Stomach (tissue), 9 donors: ENCODE results near the gene ACP1. TPM values are rescaled to one million over a fixed set of nuclear protein-coding genes. Genes with fewer than 3 reads are reported as not detected.
A peak's percentile ranks its signal among the peaks of the same experiment; 100 is the strongest.

ENCODE experiments used
- DNase-seq, 2 donors: peaks; one replicate each; pipeline versions ENCODE4 v3.0.0 to v3.0.0-alpha.2; 2013 to 2019
- H3K27ac ChIP-seq, 5 donors: fragments of 200-600 bp in 4 of 5; sonication (generic) in 4 of 5; one replicate each; pipeline ENCODE4 v1.5.1; 2013 to 2019; ENCODE audit warnings: mild to moderate bottlenecking in 1 of 5, moderate library complexity in 1 of 5
- H3K27me3 ChIP-seq, 3 donors: fragments of 200-600 bp; sonication (generic); one replicate each; pipeline ENCODE4 v1.5.1; 2017 to 2019; ENCODE audit warnings: mixed run types in 1 of 3
- H3K36me3 ChIP-seq, 4 donors: fragments of 200-600 bp; sonication (generic); 1 replicate in 3 of 4; 2 replicates in 1 of 4; pipeline ENCODE4 v1.5.1; 2016 to 2019
- H3K4me1 ChIP-seq, 4 donors: fragments of 200-600 bp; sonication (generic); one replicate each; pipeline ENCODE4 v1.5.1; 2016 to 2019
- H3K4me3 ChIP-seq, 4 donors: fragments of 200-600 bp; sonication (generic) in 3 of 4; one replicate each; pipeline ENCODE4 v1.5.1; 2016 to 2019; ENCODE audit warnings: mild to moderate bottlenecking in 1 of 4
- H3K9me3 ChIP-seq, 4 donors: fragments of 200-600 bp; sonication (generic); one replicate each; pipeline ENCODE4 v1.5.1; 2016 to 2019
- CTCF ChIP-seq, 7 experiments: fragments of 450-650 bp in 4 of 7; fragments of 200-600 bp in 3 of 7; sonication (generic) in 3 of 7; IDR thresholded peaks; one replicate each; pipeline ENCODE4 v1.5.1; 2016 to 2019; ENCODE audit warnings: antibody characterized with exemption in 7 of 7, control low read depth in 2 of 7, mild to moderate bottlenecking in 1 of 7
- EP300 ChIP-seq: sonication (generic); formaldehyde crosslinking; IDR thresholded peaks from one replicate; pipeline ENCODE4 v1.6.1; 2017; ENCODE audit warnings: antibody characterized with exemption
- POLR2A ChIP-seq, 4 donors: fragments of 450-650 bp; IDR thresholded peaks; one replicate each; pipeline ENCODE4 v1.6.1; 2016; ENCODE audit warnings: antibody characterized with exemption in 4 of 4, control low read depth in 2 of 4, mild to moderate bottlenecking in 1 of 4, moderate library complexity in 1 of 4
- POLR2AphosphoS5 ChIP-seq, 3 donors: sonication (generic); formaldehyde crosslinking; IDR thresholded peaks; one replicate each; pipeline ENCODE4 v1.6.1; 2016; ENCODE audit warnings: antibody characterized with exemption in 3 of 3
- WGBS, 5 donors: extraction: QIAGEN DNeasy Blood & Tissue Kit in 3 of 5; methylation state at CpG; one replicate each; pipeline versions ENCODE4 v1.1.5 to v1.1.7; 2013 to 2018; 5-methylcytosine and 5-hydroxymethylcytosine counted together
- intact Hi-C: fragments of 100-400 bp; cut with DNase I; formaldehyde crosslinking; loops from one replicate; pipeline ENCODE4 v1.15.1; 2023; ENCODE audit warnings: low total_unique reads
- polyA plus RNA-seq, 3 donors: library from polyadenylated mRNA; stranded (reverse); fragments of 200-250 nt; gene quantifications; one replicate each; pipeline ENCODE4 v1.2.3, GENCODE V29; 2013
- total RNA-seq, 5 donors: library from RNA; depleted of rRNA; stranded (reverse); fragments of >200 nt; gene quantifications; one replicate each; pipeline versions ENCODE4 v1.1.0 to v1.2.3, GENCODE V29; 2014 to 2016
- donor health status: healthy with polysubstance abuse.
- donor health status: Bipolar disorder and iron deficiency.
- donor health status: healthy.

The ACP1 gene
- total and polyA plus RNA-seq, 8 donors, result 21.1 to 183 (median 87.5) TPM

GRCh38 chr2:238869-239268, 25.9 kb upstream of the ACP1 start:
- peak overlapping the region in 1 of 5 donors; percentile 1 for H3K27ac ChIP-seq
- TF ChIP-seq CTCF (IDR thresholded peaks at IDR 0.05) (no peak), EP300 (no peak), POLR2AphosphoS5 (IDR thresholded peaks at IDR 0.05) (no peak), POLR2A (IDR thresholded peaks at IDR 0.05) (no peak)
- intact Hi-C loops, result no loop called here
- no peak overlapping the region for H3K4me3 ChIP-seq
- peaks cover 0 to 9% (median 0%) of the 10 kb centered on the region in 4 donors for H3K4me1 ChIP-seq
- WGBS, 5 donors, result 75 to 90% (median 84%) methylated on average over 5 of the region's 5 CpGs
- DNase-seq, result no peak
- H3K36me3 ChIP-seq, result peaks cover 9 to 50% (median 45%) of the 10 kb centered on the region in 4 donors
- H3K9me3 ChIP-seq, result no peaks in the 10 kb centered on the region
- H3K27me3 ChIP-seq, result no peaks in the 10 kb centered on the region

GRCh38 chr2:244547-244946, 20.2 kb upstream of the ACP1 start:
- no peaks in the 10 kb centered on the region for H3K9me3 ChIP-seq
- 91 to 99% (median 96%) methylated on average over 7 of the region's 7 CpGs for WGBS, 5 donors
- H3K4me3 ChIP-seq, result no peak overlapping the region
- H3K36me3 ChIP-seq, result peaks cover 17 to 86% (median 77%) of the 10 kb centered on the region in 4 donors
- H3K27me3 ChIP-seq, result no peaks in the 10 kb centered on the region
- no peak for TF ChIP-seq CTCF (IDR thresholded peaks at IDR 0.05)
- TF ChIP-seq POLR2AphosphoS5 (IDR thresholded peaks at IDR 0.05), result no peak
- TF ChIP-seq EP300, result no peak
- no peak for TF ChIP-seq POLR2A (IDR thresholded peaks at IDR 0.05)
- DNase-seq, result no peak
- intact Hi-C loops, result no loop called here
- no peak overlapping the region for H3K27ac ChIP-seq
- H3K4me1 ChIP-seq, result no peaks in the 10 kb centered on the region

- intact Hi-C loops, result no loop called here
- H3K36me3 ChIP-seq, result peaks cover 12 to 91% (median 76%) of the 10 kb centered on the region in 4 donors
- DNase-seq, result peak in 1 of 2 donors; percentile 79
Measured at GRCh38 chr2:246489-247144, 18.1 kb upstream of the ACP1 start.

GRCh38 chr2:248724-249123, 16.0 kb upstream of the ACP1 start:
- H3K27ac ChIP-seq, result no peak overlapping the region
- no peak for DNase-seq
- H3K9me3 ChIP-seq, result no peaks in the 10 kb centered on the region
- WGBS, 5 donors, result 81 to 97% (median 89%) methylated on average over 2 of the region's 2 CpGs
- TF ChIP-seq POLR2AphosphoS5 (IDR thresholded peaks at IDR 0.05) (no peak), CTCF (IDR thresholded peaks at IDR 0.05) (no peak), EP300 (no peak), POLR2A (IDR thresholded peaks at IDR 0.05) (no peak)
- no peaks in the 10 kb centered on the region for H3K4me1 ChIP-seq
- intact Hi-C loops, result no loop called here
- peaks cover 9 to 83% (median 71%) of the 10 kb centered on the region in 4 donors for H3K36me3 ChIP-seq
- no peaks in the 10 kb centered on the region for H3K27me3 ChIP-seq
- H3K4me3 ChIP-seq, result no peak overlapping the region

More at GRCh38 chr2:246489-247144, 18.1 kb upstream of the ACP1 start:
- H3K27me3 ChIP-seq, result no peaks in the 10 kb centered on the region
- TF ChIP-seq CTCF (IDR thresholded peaks at IDR 0.05) (peak in 5 of 7 experiments; percentile 27 to 64 (median 55)), EP300 (no peak)
- H3K4me1 ChIP-seq, result no peaks in the 10 kb centered on the region
- H3K9me3 ChIP-seq, result no peaks in the 10 kb centered on the region
- no peak overlapping the region for H3K4me3 ChIP-seq
- 59 to 64% (median 60%) methylated on average over 6 of the region's 6 CpGs for WGBS, 5 donors
- H3K27ac ChIP-seq, result no peak overlapping the region
